IgD-negative memory B cell (primary cell): Measurements from ENCODE around the gene PTGER3. TPM values are rescaled to one million over a fixed set of nuclear protein-coding genes. Genes with fewer than 3 reads are reported as not detected.
"Not testable (repeated sequence)": the region's sequence is repeated elsewhere in the genome, so short reads cannot be mapped to it uniquely, and the experiment has no call there.

Experiments
- H3K27ac Mint-ChIP-seq, 3 donors: one replicate each; pipeline ENCODE4 v1.8.0; 2020 to 2022; ENCODE audit warnings: mild to moderate bottlenecking in 3 of 3, mixed read lengths in 3 of 3, moderate library complexity in 1 of 3
- H3K27me3 Mint-ChIP-seq: one replicate; pipeline ENCODE4 v1.8.0; 2021; ENCODE audit warnings: mixed read lengths
- H3K36me3 Mint-ChIP-seq: one replicate; pipeline ENCODE4 v1.8.0; 2020; ENCODE audit warnings: mild to moderate bottlenecking, mixed read lengths
- H3K4me1 Mint-ChIP-seq, 3 donors: one replicate each; pipeline ENCODE4 v1.8.0; 2020 to 2022; ENCODE audit warnings: mixed read lengths in 3 of 3, mild to moderate bottlenecking in 1 of 3
- H3K4me3 Mint-ChIP-seq, 4 donors: one replicate each; pipeline ENCODE4 v1.8.0; 2020 to 2022; ENCODE audit warnings: mild to moderate bottlenecking in 4 of 4, mixed read lengths in 4 of 4, moderate library complexity in 3 of 4
- H3K9me3 Mint-ChIP-seq, 3 donors: one replicate each; pipeline ENCODE4 v1.8.0; 2020 to 2021; ENCODE audit warnings: mixed read lengths in 3 of 3, mild to moderate bottlenecking in 1 of 3
- polyA plus RNA-seq: library from polyadenylated mRNA; unstranded; fragments of 300-500 nt; fragmentation: Illumina TruSeq; gene quantifications from one replicate; pipeline ENCODE4 v1.2.3, GENCODE V29; 2021

The PTGER3 gene
- polyA plus RNA-seq, 1 donor from 2014 or later: not detected

DNA sequence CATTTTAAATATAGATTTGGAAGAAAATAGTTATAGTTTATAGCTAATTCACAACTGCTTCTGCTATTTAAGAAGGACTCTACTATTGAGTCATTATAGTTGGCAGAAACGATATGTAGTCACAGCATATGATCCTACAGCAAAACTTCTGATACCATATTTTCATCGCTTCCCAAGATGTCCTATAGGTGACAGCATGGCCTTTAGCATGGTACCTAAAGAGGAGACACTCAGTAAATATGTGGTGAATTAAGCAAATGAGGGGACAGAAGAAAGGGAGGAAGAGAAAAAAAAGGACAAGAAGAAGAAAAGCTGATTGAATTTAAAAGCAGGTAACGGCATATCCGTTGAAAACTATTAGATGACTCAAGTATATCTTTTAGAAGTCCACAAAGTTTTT lies 77.2 kb downstream of the PTGER3 start:
- no peak overlapping the region for H3K4me3 Mint-ChIP-seq
- peaks cover 0 to 2% (median 0%) of the 10 kb centered on the region in 3 donors for H3K4me1 Mint-ChIP-seq
- no peak overlapping the region for H3K27ac Mint-ChIP-seq
- no peaks in the 10 kb centered on the region for H3K36me3 Mint-ChIP-seq
- no peaks in the 10 kb centered on the region for H3K27me3 Mint-ChIP-seq
- no peaks in the 10 kb centered on the region for H3K9me3 Mint-ChIP-seq

DNA sequence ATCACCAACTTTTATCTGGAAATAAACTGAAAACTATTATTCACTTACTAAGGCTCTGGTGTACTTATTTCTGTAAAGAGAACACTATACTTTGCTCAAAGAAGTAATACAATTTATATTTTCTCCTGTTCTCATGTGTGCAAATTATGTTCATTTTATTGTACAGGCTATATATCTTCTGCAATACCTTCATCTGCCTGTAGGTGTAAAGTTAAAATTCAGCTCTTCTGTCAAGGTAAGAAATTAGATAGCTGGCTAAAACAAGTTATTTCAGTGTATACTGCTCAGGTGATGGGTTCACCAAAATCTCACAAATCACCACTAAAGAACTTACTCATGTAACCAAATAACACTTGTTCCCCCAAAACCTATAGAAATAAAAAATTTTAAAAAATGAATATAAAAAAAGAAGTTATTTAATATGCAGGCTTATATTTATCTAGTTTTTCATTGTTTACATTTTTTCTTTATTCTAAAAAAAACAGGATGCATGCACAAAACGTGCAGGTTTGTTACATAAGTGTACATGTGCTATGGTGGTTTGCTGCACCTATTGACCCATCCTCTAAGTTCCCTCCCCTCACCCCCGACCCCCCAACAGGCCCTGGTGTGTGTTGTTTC lies 81.5 kb downstream of the PTGER3 start:
- no peaks in the 10 kb centered on the region for H3K36me3 Mint-ChIP-seq
- H3K27ac Mint-ChIP-seq: no peak overlapping the region
- no peaks in the 10 kb centered on the region for H3K9me3 Mint-ChIP-seq
- no peak overlapping the region for H3K4me3 Mint-ChIP-seq
- H3K4me1 Mint-ChIP-seq: no peaks in the 10 kb centered on the region
- no peaks in the 10 kb centered on the region for H3K27me3 Mint-ChIP-seq

DNA sequence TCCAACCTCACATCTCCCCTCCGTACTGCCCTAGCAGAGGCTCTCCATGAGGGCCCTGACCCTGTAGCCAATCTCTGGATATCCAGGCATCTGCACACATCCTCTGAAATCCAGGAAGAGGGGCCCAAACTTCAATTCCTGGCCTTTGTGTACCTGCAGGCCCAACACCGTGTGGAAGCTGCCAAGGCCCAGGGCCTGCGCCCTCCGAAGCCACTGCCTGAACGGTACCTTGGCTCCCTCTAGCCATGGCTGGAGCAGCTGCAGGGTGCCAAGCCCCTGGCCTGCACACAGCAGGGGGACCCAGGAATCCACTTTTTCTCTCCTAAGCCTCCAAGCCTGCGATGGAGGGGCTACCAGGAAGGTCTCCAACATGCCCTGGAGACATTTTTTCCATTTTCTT lies 84.2 kb downstream of the PTGER3 start:
- H3K36me3 Mint-ChIP-seq: no peaks in the 10 kb centered on the region
- no peaks in the 10 kb centered on the region for H3K27me3 Mint-ChIP-seq
- H3K27ac Mint-ChIP-seq: no peak overlapping the region
- no peak overlapping the region for H3K4me3 Mint-ChIP-seq
- H3K9me3 Mint-ChIP-seq: peaks cover 0 to 3% (median 0%) of the 10 kb centered on the region in 3 donors
- no peaks in the 10 kb centered on the region for H3K4me1 Mint-ChIP-seq

DNA sequence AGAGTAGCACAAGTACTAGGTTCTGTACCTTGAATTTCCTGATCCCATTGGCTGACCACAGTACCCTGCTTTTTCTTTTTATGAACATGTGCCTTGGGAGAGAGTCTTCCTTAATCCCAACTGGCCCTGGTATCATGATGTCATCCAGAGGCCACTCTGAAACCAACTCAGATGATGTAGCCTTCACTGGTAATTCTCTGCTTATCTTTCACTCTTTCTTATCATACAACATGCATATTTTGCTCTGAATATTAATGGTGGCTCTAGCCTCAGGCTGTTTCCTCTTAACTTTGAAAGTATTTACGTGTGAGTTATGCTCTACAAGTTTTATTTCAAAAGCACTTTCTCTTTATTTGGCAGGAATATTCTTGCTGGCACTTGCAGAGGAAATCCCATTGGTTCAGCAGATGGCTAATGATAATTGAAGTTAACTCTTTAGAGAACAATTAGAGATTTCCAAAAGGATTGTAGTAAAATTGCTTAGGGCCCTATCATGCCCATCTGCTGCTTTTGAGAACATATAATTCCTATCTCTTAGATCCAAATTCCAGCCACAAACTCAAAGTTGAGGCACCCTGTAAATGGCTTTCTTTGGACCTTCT lies 86.1 kb downstream of the PTGER3 start:
- no peak overlapping the region for H3K27ac Mint-ChIP-seq

DNA sequence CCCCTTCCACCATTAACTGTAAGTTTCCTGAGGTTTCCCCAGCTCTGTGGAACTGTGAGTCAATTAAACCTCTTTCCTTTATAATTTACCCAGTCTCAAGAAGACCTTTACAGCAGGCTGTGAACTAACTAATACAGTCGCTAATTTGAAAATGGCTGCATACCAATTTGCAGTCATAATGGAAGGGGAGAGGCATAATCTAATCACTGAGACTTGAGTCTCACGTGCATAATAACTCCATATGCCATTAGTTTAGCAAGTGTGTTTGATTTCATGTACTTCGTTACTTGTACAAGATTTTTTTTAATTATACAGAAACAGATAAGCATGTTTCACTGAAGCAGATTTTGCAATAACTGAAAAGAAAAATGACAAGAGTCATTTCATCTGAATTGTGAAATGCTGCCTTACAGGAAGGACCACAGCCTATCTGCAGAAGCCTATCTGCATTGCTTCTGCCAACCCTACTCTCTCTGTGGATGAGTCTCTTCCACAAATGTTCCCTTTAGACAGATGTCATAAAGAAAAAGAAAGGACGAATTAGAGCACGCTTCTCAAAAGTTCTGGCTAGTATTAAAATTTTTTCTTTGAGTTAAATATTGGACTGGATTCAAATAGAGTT lies 99.1 kb downstream of the PTGER3 start:
- H3K27me3 Mint-ChIP-seq: no peaks in the 10 kb centered on the region
- H3K9me3 Mint-ChIP-seq: no peaks in the 10 kb centered on the region
- no peaks in the 10 kb centered on the region for H3K4me1 Mint-ChIP-seq
- H3K36me3 Mint-ChIP-seq: no peaks in the 10 kb centered on the region
- no peak overlapping the region for H3K4me3 Mint-ChIP-seq
- no peak overlapping the region for H3K27ac Mint-ChIP-seq

More for the DNA sequence above, 86.1 kb downstream of the PTGER3 start:
- H3K4me3 Mint-ChIP-seq: no peak overlapping the region
- no peaks in the 10 kb centered on the region for H3K27me3 Mint-ChIP-seq
- H3K36me3 Mint-ChIP-seq: no peaks in the 10 kb centered on the region
- no peaks in the 10 kb centered on the region for H3K4me1 Mint-ChIP-seq
- H3K9me3 Mint-ChIP-seq: peaks cover 0 to 3% (median 0%) of the 10 kb centered on the region in 3 donors

DNA sequence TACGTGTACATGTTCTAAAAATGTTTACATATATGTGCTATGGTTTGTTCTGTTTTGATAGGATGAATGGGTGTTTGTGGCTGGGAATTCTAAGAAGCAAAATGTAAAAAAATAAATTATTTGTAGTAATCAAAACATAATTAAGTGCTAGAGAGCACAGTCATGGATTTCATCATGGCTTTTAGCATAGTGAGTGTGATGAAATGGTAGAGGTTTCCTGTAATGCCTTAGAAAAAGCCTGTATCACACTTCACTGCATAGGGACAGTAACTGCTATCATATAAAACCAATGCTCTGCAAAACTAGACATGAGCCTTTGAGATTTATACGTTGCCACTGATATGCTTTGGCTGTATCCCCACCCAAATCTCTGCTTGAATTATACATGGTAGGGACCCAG lies 99.8 kb downstream of the PTGER3 start:
- Mint-ChIP-seq H3K36me3 (no peaks in the 10 kb centered on the region), H3K27me3 (no peaks in the 10 kb centered on the region), H3K9me3 (no peaks in the 10 kb centered on the region)

DNA sequence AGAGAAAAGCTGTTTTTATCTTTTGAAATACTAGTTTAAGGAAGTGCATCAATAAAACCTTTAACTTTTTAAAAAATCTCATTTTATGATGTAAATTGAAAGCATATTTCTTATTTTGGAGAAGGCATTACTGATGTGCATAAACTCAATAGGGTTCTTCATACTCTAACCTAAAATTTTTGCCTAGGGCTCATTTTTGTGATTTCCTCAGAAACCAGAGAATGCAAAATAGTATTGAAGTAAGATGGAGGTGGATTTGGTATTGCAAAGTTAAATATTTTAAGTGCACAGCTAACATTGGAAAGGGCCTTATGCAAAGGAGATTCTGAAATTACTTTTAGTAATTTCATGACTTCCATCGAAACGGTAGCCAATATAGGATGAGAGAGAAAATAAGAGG lies 101.9 kb downstream of the PTGER3 start:
- Mint-ChIP-seq H3K27me3 (no peaks in the 10 kb centered on the region), H3K9me3 (peaks cover 0 to 2% (median 0%) of the 10 kb centered on the region in 3 donors), H3K36me3 (no peaks in the 10 kb centered on the region), H3K27ac (no peak overlapping the region), H3K4me3 (no peak overlapping the region), H3K4me1 (no peaks in the 10 kb centered on the region)

More for the DNA sequence above, 99.8 kb downstream of the PTGER3 start:
- no peaks in the 10 kb centered on the region for H3K4me1 Mint-ChIP-seq
- H3K4me3 Mint-ChIP-seq: no peak overlapping the region
- no peak overlapping the region for H3K27ac Mint-ChIP-seq

DNA sequence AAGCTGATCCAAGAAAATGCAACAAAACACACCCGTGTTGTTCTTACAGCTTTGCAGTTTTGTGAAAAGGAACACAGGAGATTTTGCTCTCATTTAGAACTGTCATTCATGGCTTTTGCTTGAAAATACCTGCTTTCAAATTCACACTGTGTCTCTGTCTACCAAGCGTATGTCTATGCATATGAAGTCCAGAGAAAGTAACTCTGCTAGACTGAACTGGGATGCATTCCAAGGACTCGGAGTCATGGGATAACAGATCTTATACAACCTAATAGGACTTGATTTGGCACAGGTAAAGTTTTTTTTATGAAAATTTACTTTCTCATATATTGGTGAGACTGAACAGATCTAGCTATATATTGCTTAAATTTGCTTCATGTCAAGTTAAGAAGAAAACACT lies 102.4 kb downstream of the PTGER3 start:
- Mint-ChIP-seq H3K36me3 (no peaks in the 10 kb centered on the region), H3K4me1 (no peaks in the 10 kb centered on the region), H3K27ac (no peak overlapping the region), H3K4me3 (no peak overlapping the region), H3K9me3 (peaks cover 0 to 4% (median 0%) of the 10 kb centered on the region in 3 donors), H3K27me3 (no peaks in the 10 kb centered on the region)

DNA sequence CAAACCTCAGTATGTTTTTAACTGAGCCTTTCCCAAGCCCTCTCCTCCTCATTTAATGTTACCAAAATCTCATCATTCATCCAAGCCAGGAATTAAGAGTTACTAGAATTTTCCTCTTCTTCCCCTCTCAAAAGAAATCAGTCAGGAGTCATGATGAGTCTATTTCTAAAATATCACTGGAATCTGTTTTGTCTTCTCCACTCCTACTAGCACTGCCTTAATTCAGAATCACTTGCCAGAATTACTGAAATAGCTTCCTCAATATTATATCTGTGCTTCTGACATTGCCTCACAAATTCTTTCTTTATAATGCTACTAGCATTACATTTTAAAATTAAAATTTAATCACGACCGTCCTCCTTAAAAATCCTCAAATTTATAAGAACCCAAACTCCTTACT lies 106.1 kb downstream of the PTGER3 start:
- Mint-ChIP-seq H3K27me3 (no peaks in the 10 kb centered on the region), H3K4me1 (no peaks in the 10 kb centered on the region), H3K36me3 (no peaks in the 10 kb centered on the region), H3K9me3 (peaks cover 4 to 6% (median 6%) of the 10 kb centered on the region in 3 donors), H3K27ac (no peak overlapping the region), H3K4me3 (no peak overlapping the region)

DNA sequence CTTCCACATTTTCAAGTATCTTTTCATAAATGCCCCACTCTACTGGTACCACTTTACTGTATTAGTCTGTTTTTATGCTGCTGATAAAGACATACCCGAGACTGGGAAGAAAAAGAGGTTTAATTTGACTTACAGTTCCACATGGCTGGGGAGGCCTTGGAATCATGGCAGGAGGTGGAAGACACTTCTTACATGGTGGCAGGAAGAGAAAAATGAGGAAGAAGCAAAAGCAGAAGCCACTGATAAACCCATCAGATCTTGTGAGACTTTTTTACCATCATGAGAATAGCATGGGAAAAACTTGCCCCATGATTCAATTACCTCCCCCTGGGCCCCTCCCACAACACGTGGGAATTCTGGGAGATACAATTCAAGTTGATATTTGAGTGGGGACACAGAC lies 107.2 kb downstream of the PTGER3 start:
- not testable (repeated sequence) for H3K4me3 Mint-ChIP-seq, H3K27ac Mint-ChIP-seq, H3K27me3 Mint-ChIP-seq, H3K9me3 Mint-ChIP-seq, H3K36me3 Mint-ChIP-seq, H3K4me1 Mint-ChIP-seq

DNA sequence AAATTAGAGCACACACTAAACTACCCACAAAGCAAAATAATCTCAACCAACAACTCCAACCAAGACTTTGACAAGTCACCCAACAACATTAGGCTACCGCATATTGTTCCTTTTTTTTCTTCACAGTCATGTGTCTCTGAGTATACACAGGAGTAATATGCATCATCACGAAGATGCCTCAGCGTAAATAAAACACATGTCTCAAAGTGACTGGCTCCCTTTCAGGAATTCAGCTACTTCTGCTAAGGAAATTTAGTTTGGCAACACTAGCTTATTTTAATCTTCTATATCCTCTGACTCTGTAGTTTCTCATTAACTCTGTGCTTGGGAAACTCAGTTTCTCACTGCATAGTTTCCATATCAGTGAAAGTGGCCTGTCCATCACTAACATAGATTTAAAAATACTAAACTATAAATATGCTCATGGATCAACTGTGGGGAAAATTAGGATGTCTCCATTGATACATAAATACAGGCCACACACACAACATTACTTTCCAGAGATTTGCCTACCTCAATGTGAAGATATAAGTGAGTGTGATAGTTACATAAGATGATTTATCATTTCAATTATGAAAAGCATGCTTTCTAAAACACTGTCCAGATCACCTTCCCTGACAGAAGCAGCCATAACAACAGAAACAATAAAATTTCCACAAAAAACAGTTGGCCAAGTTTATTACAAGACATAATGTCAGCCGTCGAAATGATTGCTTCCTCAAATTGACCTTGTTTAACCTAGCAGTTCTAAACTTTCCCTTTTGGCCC lies 113.2 kb downstream of the PTGER3 start:
- no peaks in the 10 kb centered on the region for H3K36me3 Mint-ChIP-seq

DNA sequence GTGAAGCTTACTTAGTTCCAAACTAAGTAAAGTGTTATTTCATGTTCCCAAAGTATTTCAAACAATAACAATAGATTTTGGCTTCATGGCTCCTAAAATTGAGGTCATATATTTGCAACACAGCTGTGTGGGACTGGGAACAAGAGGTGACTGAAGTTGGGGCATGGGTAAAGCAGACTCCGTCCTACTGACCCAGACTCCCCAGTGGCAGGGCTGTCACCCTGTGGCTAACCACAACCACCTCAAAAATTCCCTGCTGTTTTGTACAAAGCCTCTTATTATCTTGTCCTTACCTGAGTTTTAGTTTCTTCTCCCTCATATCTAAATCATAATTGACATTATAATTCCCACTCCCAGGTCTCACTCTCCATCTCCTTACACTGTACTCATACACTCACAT lies 117.6 kb downstream of the PTGER3 start:
- Mint-ChIP-seq H3K27ac (no peak overlapping the region), H3K27me3 (peaks cover 1% of the 10 kb centered on the region), H3K36me3 (no peaks in the 10 kb centered on the region), H3K9me3 (peaks cover 0 to 2% (median 0%) of the 10 kb centered on the region in 3 donors), H3K4me3 (no peak overlapping the region), H3K4me1 (no peaks in the 10 kb centered on the region)

More for the DNA sequence above, 113.2 kb downstream of the PTGER3 start:
- H3K9me3 Mint-ChIP-seq: peaks cover 0 to 6% (median 4%) of the 10 kb centered on the region in 3 donors
- H3K27ac Mint-ChIP-seq: no peak overlapping the region
- no peak overlapping the region for H3K4me3 Mint-ChIP-seq
- H3K27me3 Mint-ChIP-seq: peaks cover 1% of the 10 kb centered on the region
- no peaks in the 10 kb centered on the region for H3K4me1 Mint-ChIP-seq

DNA sequence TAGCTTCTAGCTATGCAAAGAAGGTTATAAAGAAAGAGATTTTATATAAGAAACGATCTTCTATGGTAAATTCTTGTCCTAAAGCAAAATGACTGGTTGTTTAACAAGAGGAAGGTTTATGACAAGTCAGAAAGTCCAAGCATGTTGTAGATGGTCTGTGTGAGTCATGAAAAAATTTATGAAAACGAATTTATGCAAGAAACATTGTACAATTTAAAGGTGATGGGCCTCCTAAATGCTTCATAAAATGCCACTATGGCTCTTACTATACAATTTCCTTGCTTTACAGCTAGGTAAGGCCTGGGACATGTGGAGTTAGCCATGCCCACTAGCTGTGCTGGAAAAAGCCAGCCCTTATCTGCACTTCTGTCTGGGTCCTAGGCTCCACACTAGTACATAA lies 125.4 kb downstream of the PTGER3 start:
- no peak overlapping the region for H3K4me3 Mint-ChIP-seq
- H3K4me1 Mint-ChIP-seq: no peaks in the 10 kb centered on the region
- peaks cover 3 to 10% (median 7%) of the 10 kb centered on the region in 3 donors for H3K9me3 Mint-ChIP-seq
- no peaks in the 10 kb centered on the region for H3K36me3 Mint-ChIP-seq
- no peaks in the 10 kb centered on the region for H3K27me3 Mint-ChIP-seq
- no peak overlapping the region for H3K27ac Mint-ChIP-seq
